Gastrocnemius medialis (tissue), 4 donors: ENCODE measurements around the gene AGO3. TPM values are rescaled to one million over a fixed set of nuclear protein-coding genes. Genes with fewer than 3 reads are reported as not detected.
"Not testable (repeated sequence)": the region's sequence is repeated elsewhere in the genome, so short reads cannot be mapped to it uniquely, and the experiment has no call there.

ENCODE experiments used
- ATAC-seq, 2 donors: fragments of 150-250 bp; one replicate each; pipeline ENCODE4 v1.9.1; 2016
- DNase-seq, 2 donors: peaks; one replicate each; pipeline ENCODE4 v3.0.0-alpha.2; 2019
- H3K27ac ChIP-seq, 4 donors: fragments of 200-600 bp; sonication (generic); 1 replicate in 1 of 4; 2 replicates in 3 of 4; pipeline ENCODE4 v1.5.1; 2016 to 2018; ENCODE audit warnings: mild to moderate bottlenecking in 2 of 4, moderate library complexity in 1 of 4
- H3K27me3 ChIP-seq, 3 donors: fragments of 200-600 bp; sonication (generic) in 2 of 3; 1 replicate in 1 of 3; 2 replicates in 2 of 3; pipeline versions ENCODE4 v1.5.1 to v1.6.0; 2016 to 2019; ENCODE audit warnings: mild to moderate bottlenecking in 1 of 3, moderate library complexity in 1 of 3
- H3K36me3 ChIP-seq, 2 donors: fragments of 200-600 bp; sonication (generic) in 1 of 2; one replicate each; pipeline ENCODE4 v1.5.1; 2017 to 2018
- H3K4me1 ChIP-seq, 2 donors: fragments of 200-600 bp; sonication (generic) in 1 of 2; one replicate each; pipeline ENCODE4 v1.5.1; 2016 to 2017; ENCODE audit warnings: mild to moderate bottlenecking in 2 of 2
- H3K4me3 ChIP-seq, 4 donors: fragments of 200-600 bp; sonication (generic) in 3 of 4; 1 replicate in 1 of 4; 2 replicates in 3 of 4; pipeline ENCODE4 v1.5.1; 2016 to 2019; ENCODE audit warnings: mild to moderate bottlenecking in 2 of 4
- H3K9me3 ChIP-seq, 3 donors: fragments of 200-600 bp; sonication (generic) in 2 of 3; 1 replicate in 1 of 3; 2 replicates in 2 of 3; pipeline ENCODE4 v1.5.1; 2016 to 2019
- CTCF ChIP-seq, 5 experiments: fragments of 450-650 bp in 3 of 5; fragments of 200-600 bp in 2 of 5; sonication (generic) in 2 of 5; IDR thresholded peaks in 4 of 5; conservative IDR thresholded peaks in 1 of 5; 1 replicate in 4 of 5; 2 replicates in 1 of 5; pipeline ENCODE4 v1.5.1; 2016 to 2019; ENCODE audit warnings: antibody characterized with exemption in 5 of 5, mild to moderate bottlenecking in 3 of 5, moderate library complexity in 3 of 5
- POLR2A ChIP-seq, 2 donors: fragments of 450-650 bp; IDR thresholded peaks; one replicate each; pipeline ENCODE4 v1.6.1; 2017; ENCODE audit warnings: antibody characterized with exemption in 2 of 2, mild to moderate bottlenecking in 2 of 2, moderate library complexity in 2 of 2
- in situ Hi-C, 4 donors: fragments of 200-750 bp; cut with MboI; loops; one replicate each; pipeline versions ENCODE4 v1.15.0 to v1.8.0; 2017; ENCODE audit warnings: low sequenced_read_pairs in 4 of 4
- intact Hi-C: fragments of 100-400 bp; cut with DNase I; formaldehyde crosslinking; loops from one replicate; pipeline ENCODE4 v1.15.1; 2023; ENCODE audit warnings: low total_unique reads
- total RNA-seq, 4 donors: library from RNA; depleted of rRNA; stranded (reverse); fragments of >200 nt; gene quantifications; one replicate each; pipeline versions ENCODE4 v1.1.0 to v1.2.3, GENCODE V29; 2016

The AGO3 gene
- total RNA-seq, 4 donors from 2014 or later = 12.8 to 18.8 (median 13.6) TPM

GRCh38 chr1:35968396-35968795 is 37.5 kb downstream of the AGO3 start:
- no peaks in the 10 kb centered on the region for H3K9me3 ChIP-seq
- TF ChIP-seq POLR2A (IDR thresholded peaks at IDR 0.05) (no peak), CTCF (IDR thresholded peaks at IDR 0.05 in 4 of 5, conservative IDR thresholded peaks at IDR 0.05 in 1 of 5) (no peak)
- H3K4me1 ChIP-seq = no peaks in the 10 kb centered on the region
- in situ Hi-C loops (no loop called here), intact Hi-C loops (no loop called here)
- H3K27ac ChIP-seq = no peak overlapping the region
- no peaks in the 10 kb centered on the region for H3K27me3 ChIP-seq
- no peak overlapping the region for H3K4me3 ChIP-seq
- peaks cover 0 to 24% of the 10 kb centered on the region in 2 donors for H3K36me3 ChIP-seq
- DNase-seq (no peak), ATAC-seq (no peak)

GRCh38 chr1:35971601-35972000 is 40.7 kb downstream of the AGO3 start:
- in situ Hi-C loops (no loop called here), intact Hi-C loops (no loop called here)
- no peaks in the 10 kb centered on the region for H3K27me3 ChIP-seq
- no peaks in the 10 kb centered on the region for H3K9me3 ChIP-seq
- H3K36me3 ChIP-seq = peaks cover 0 to 45% of the 10 kb centered on the region in 2 donors
- no peak overlapping the region for H3K4me3 ChIP-seq
- no peaks in the 10 kb centered on the region for H3K4me1 ChIP-seq
- no peak for ATAC-seq
- DNase-seq = no peak
- TF ChIP-seq CTCF (IDR thresholded peaks at IDR 0.05 in 4 of 5, conservative IDR thresholded peaks at IDR 0.05 in 1 of 5) (no peak), POLR2A (IDR thresholded peaks at IDR 0.05) (no peak)
- no peak overlapping the region for H3K27ac ChIP-seq

- H3K4me1 ChIP-seq, DNase-seq, H3K27me3 ChIP-seq, H3K9me3 ChIP-seq, H3K4me3 ChIP-seq, H3K27ac ChIP-seq, intact Hi-C loops, in situ Hi-C loops, ATAC-seq: not testable (repeated sequence)
- peaks cover 0 to 45% of the 10 kb centered on the region in 2 donors for H3K36me3 ChIP-seq
Observed at GRCh38 chr1:35972631-35973030, 41.7 kb downstream of the AGO3 start.

GRCh38 chr1:35980090-35980489 is 49.2 kb downstream of the AGO3 start:
- TF ChIP-seq POLR2A (IDR thresholded peaks at IDR 0.05) = no peak
- TF ChIP-seq CTCF (IDR thresholded peaks at IDR 0.05 in 4 of 5, conservative IDR thresholded peaks at IDR 0.05 in 1 of 5) = no peak
- in situ Hi-C loops (no loop called here), intact Hi-C loops (no loop called here)
- H3K36me3 ChIP-seq = peaks cover 0 to 8% of the 10 kb centered on the region in 2 donors
- H3K27ac ChIP-seq = no peak overlapping the region
- H3K9me3 ChIP-seq = no peaks in the 10 kb centered on the region
- DNase-seq (no peak), ATAC-seq (no peak)
- no peak overlapping the region for H3K4me3 ChIP-seq
- H3K27me3 ChIP-seq = no peaks in the 10 kb centered on the region
- no peaks in the 10 kb centered on the region for H3K4me1 ChIP-seq

GRCh38 chr1:35988237-35988636 is 57.3 kb downstream of the AGO3 start:
- Histone ChIP-seq H3K27ac (no peak overlapping the region), H3K4me1 (no peaks in the 10 kb centered on the region), H3K36me3 (peaks cover 0 to 4% of the 10 kb centered on the region in 2 donors), H3K9me3 (no peaks in the 10 kb centered on the region), H3K27me3 (no peaks in the 10 kb centered on the region), H3K4me3 (no peak overlapping the region)
- no peak for DNase-seq
- ATAC-seq = no peak
- in situ Hi-C loops = no loop called here
- intact Hi-C loops = no loop called here
- TF ChIP-seq CTCF (IDR thresholded peaks at IDR 0.05 in 4 of 5, conservative IDR thresholded peaks at IDR 0.05 in 1 of 5) = no peak
- TF ChIP-seq POLR2A (IDR thresholded peaks at IDR 0.05) = no peak
